H1 (cell line): ENCODE measurements around the gene NT5DC1. TPM values are rescaled to one million over a fixed set of nuclear protein-coding genes. Genes with fewer than 3 reads are reported as not detected.

ENCODE experiments used
- CTCF ChIA-PET: fragments of 300-600 bp; sonication (Branson Sonifier 250); formaldehyde crosslinking; loops from one replicate; lab custom pipeline; 2021; ENCODE audit not compliant: partially characterized antibody; lab: Charles Lee
- POLR2A ChIA-PET: fragments of 300-600 bp; sonication (Branson Sonifier 250); formaldehyde crosslinking; loops from one replicate; lab custom pipeline; 2021; ENCODE audit warnings: inconsistent platforms; ENCODE audit not compliant: partially characterized antibody; lab: Charles Lee
- DNase-seq, 2 experiments: peaks; one replicate each; pipeline versions ENCODE4 v3.0.0 to v3.0.0-alpha.2; 2010 to 2022; ENCODE audit warnings: low spot score in 2 of 2, low read depth in 1 of 2, mixed read lengths in 1 of 2
- FAIRE-seq: peaks from 2 replicates; lab custom pipeline; 2011; peaks lifted over from hg19 to GRCh38; lab: Jason Lieb, UNC
- H2AFZ ChIP-seq: 2 replicates; pipeline ENCODE4 v1.8.1; 2012; ENCODE audit warnings: low read length, inconsistent platforms
- H2AK5ac ChIP-seq: 2 replicates; pipeline ENCODE4 v1.6.1; 2013; ENCODE audit warnings: low read depth, low read length
- H2BK120ac ChIP-seq: replicated peaks from 2 replicates; pipeline ENCODE3; 2013; ENCODE audit warnings: low read depth, low read length, inconsistent platforms
- H2BK12ac ChIP-seq: 2 replicates; pipeline ENCODE4 v1.6.1; 2013; ENCODE audit warnings: low read depth, low read length
- H2BK15ac ChIP-seq: 2 replicates; pipeline ENCODE4 v1.6.1; 2013; ENCODE audit warnings: low read length
- H2BK20ac ChIP-seq: 2 replicates; pipeline ENCODE4 v1.6.1; 2013; ENCODE audit warnings: low read length
- H2BK5ac ChIP-seq: 2 replicates; pipeline ENCODE4 v1.6.1; 2013; ENCODE audit warnings: low read depth, low read length
- H3K14ac ChIP-seq: 2 replicates; pipeline ENCODE4 v1.6.1; 2013; ENCODE audit warnings: inconsistent platforms; ENCODE audit not compliant: insufficient read length
- H3K18ac ChIP-seq: 2 replicates; pipeline ENCODE4 v1.6.1; 2013; ENCODE audit warnings: low read length; ENCODE audit errors: extremely low read depth
- H3K23ac ChIP-seq: 2 replicates; pipeline ENCODE4 v1.6.1; 2013; ENCODE audit warnings: inconsistent platforms; ENCODE audit not compliant: insufficient read length
- H3K23me2 ChIP-seq: 2 replicates; pipeline ENCODE4 v1.6.1; 2013; ENCODE audit warnings: low read depth, low read length
- H3K27ac ChIP-seq: 2 replicates; pipeline ENCODE4 v1.6.1; 2011; ENCODE audit warnings: low read depth, low read length, inconsistent platforms
- H3K27me3 ChIP-seq, 4 experiments: replicated peaks in 1 of 4; 1 replicate in 1 of 4; 2 replicates in 3 of 4; pipeline versions ENCODE4 v1.6.1 to v1.8.1; 2011 to 2013; ENCODE audit warnings: low read length in 3 of 4, mild to moderate bottlenecking in 3 of 4, inconsistent platforms in 2 of 4, mixed read lengths in 2 of 4, moderate library complexity in 1 of 4; ENCODE audit not compliant: control insufficient read depth in 3 of 4, insufficient read depth in 3 of 4; ENCODE audit errors: extremely low read depth in 1 of 4
- H3K36me3 ChIP-seq, 4 experiments: 2 replicates each; pipeline versions ENCODE4 v1.6.1 to v1.8.1; 2011 to 2013; ENCODE audit warnings: mild to moderate bottlenecking in 4 of 4, low read length in 3 of 4, moderate library complexity in 2 of 4, control low read depth in 1 of 4, inconsistent platforms in 1 of 4; ENCODE audit not compliant: insufficient read depth in 4 of 4, control insufficient read depth in 2 of 4
- H3K4ac ChIP-seq: replicated peaks from 2 replicates; pipeline ENCODE3; 2013; ENCODE audit warnings: low read length, low read depth, mixed read lengths, inconsistent platforms; ENCODE audit not compliant: insufficient read length
- H3K4me1 ChIP-seq, 4 experiments: replicated peaks in 1 of 4; 1 replicate in 1 of 4; 2 replicates in 3 of 4; pipeline versions ENCODE4 v1.6.1 to v1.8.1; 2011 to 2013; ENCODE audit warnings: low read length in 3 of 4, inconsistent platforms in 2 of 4, mixed read lengths in 1 of 4; ENCODE audit not compliant: insufficient read depth in 4 of 4, control insufficient read depth in 3 of 4
- H3K4me2 ChIP-seq, 2 experiments: 2 replicates each; pipeline versions ENCODE4 v1.6.1 to v1.8.1; 2011 to 2013; ENCODE audit warnings: low read depth in 2 of 2, low read length in 2 of 2, control low read depth in 1 of 2, inconsistent platforms in 1 of 2, mild to moderate bottlenecking in 1 of 2; ENCODE audit not compliant: insufficient read depth in 1 of 2
- H3K4me3 ChIP-seq, 4 experiments: fragments of 200-600, 300-600 bp in 1 of 4; sonication (generic), shearing (Covaris generic), sonication (Bioruptor Twin) in 1 of 4; 2 replicates each; pipeline versions ENCODE4 v1.5.1 to v1.8.1; 2011 to 2016; ENCODE audit warnings: low read length in 4 of 4, low read depth in 3 of 4, control low read depth in 2 of 4, inconsistent platforms in 2 of 4, mild to moderate bottlenecking in 2 of 4, mixed read lengths in 1 of 4, moderate library complexity in 1 of 4; ENCODE audit not compliant: insufficient read depth in 2 of 4; ENCODE audit errors: extremely low read depth in 1 of 4
- H3K56ac ChIP-seq: replicated peaks from 2 replicates; pipeline ENCODE3; 2013; ENCODE audit warnings: low read depth, mild to moderate bottlenecking, mixed read lengths, low read length, inconsistent platforms; ENCODE audit not compliant: insufficient read length
- H3K79me1 ChIP-seq: 2 replicates; pipeline ENCODE4 v1.6.1; 2013; ENCODE audit warnings: low read depth, low read length, control low read depth
- H3K79me2 ChIP-seq, 2 experiments: 2 replicates each; pipeline versions ENCODE4 v1.6.1 to v1.8.1; 2012 to 2013; ENCODE audit warnings: low read length in 2 of 2, mild to moderate bottlenecking in 2 of 2, inconsistent platforms in 1 of 2; ENCODE audit not compliant: insufficient read depth in 2 of 2, control insufficient read depth in 1 of 2
- H3K9ac ChIP-seq, 4 experiments: replicated peaks in 1 of 4; 1 replicate in 1 of 4; 2 replicates in 3 of 4; pipeline versions ENCODE4 v1.6.1 to v1.8.1; 2011 to 2013; ENCODE audit warnings: low read depth in 3 of 4, low read length in 3 of 4, control low read depth in 2 of 4, mild to moderate bottlenecking in 2 of 4, moderate library complexity in 2 of 4, inconsistent platforms in 1 of 4; ENCODE audit errors: extremely low read depth in 1 of 4
- H3K9me3 ChIP-seq, 2 experiments: 2 replicates each; pipeline versions ENCODE4 v1.6.1 to v1.8.1; 2012 to 2013; ENCODE audit warnings: mild to moderate bottlenecking in 2 of 2, moderate library complexity in 2 of 2, control low read depth in 1 of 2, inconsistent platforms in 1 of 2, low read depth in 1 of 2, low read length in 1 of 2, mixed read lengths in 1 of 2; ENCODE audit not compliant: insufficient read depth in 2 of 2
- H4K20me1 ChIP-seq, 2 experiments: replicated peaks in 1 of 2; 2 replicates each; pipeline versions ENCODE3 to v1.8.1; 2011 to 2013; ENCODE audit warnings: inconsistent platforms in 2 of 2, low read length in 2 of 2, mild to moderate bottlenecking in 1 of 2; ENCODE audit not compliant: insufficient read depth in 2 of 2, control insufficient read depth in 1 of 2
- H4K5ac ChIP-seq: 2 replicates; pipeline ENCODE4 v1.6.1; 2013; ENCODE audit warnings: low read length, low read depth, mixed read lengths, inconsistent platforms; ENCODE audit not compliant: insufficient read length
- H4K8ac ChIP-seq: 2 replicates; pipeline ENCODE4 v1.8.0; 2013; ENCODE audit warnings: mild to moderate bottlenecking, moderate library complexity, low read length, inconsistent platforms; ENCODE audit not compliant: insufficient read depth; ENCODE audit errors: extremely low read depth
- H4K91ac ChIP-seq: replicated peaks from 2 replicates; pipeline ENCODE3; 2013; ENCODE audit warnings: low read length, mixed read lengths, inconsistent platforms; ENCODE audit not compliant: insufficient read length
- WGBS, 2 experiments: shearing (Covaris generic) in 1 of 2; methylation state at CpG; one replicate each; pipeline versions ENCODE4 v1.1.6 to v1.1.7; 2013 to 2015; ENCODE audit warnings: low lambda C conversion rate in 2 of 2, mixed read lengths in 2 of 2, inconsistent platforms in 1 of 2, low coverage in 1 of 2, missing lambda C conversion rate in 1 of 2; ENCODE audit not compliant: insufficient replicate concordance in 2 of 2, insufficient coverage in 1 of 2, insufficient read length in 1 of 2; ENCODE audit errors: extremely low coverage in 1 of 2, missing lambda C conversion rate in 1 of 2; 5-methylcytosine and 5-hydroxymethylcytosine counted together
- polyA plus RNA-seq, 7 experiments: library from polyadenylated mRNA; depleted of rRNA in 3 of 7; stranded (reverse) in 5 of 7; unstranded in 2 of 7; fragments of >200 nt in 5 of 7; fragments of 200-250 nt in 2 of 7; gene quantifications; 1 replicate in 5 of 7; 2 replicates in 1 of 7; 4 replicates in 1 of 7; pipeline versions ENCODE4 v1.2.1 to v1.2.3, GENCODE V29; 2011 to 2013; ENCODE audit warnings: missing spikeins in 2 of 7, mixed read lengths in 2 of 7
- total RNA-seq: library from RNA; stranded (reverse); fragmentation: NEBNext Ultra II Directional; extraction: Animal tissue kit (Norgen Biotek cat#: 25700); gene quantifications from 2 replicates; pipeline ENCODE4 v1.2.1, GENCODE V29; 2021

Gene NT5DC1
- total and polyA plus RNA-seq, 2 of the 8 experiments (the other 6 are each of a cell fraction or from before 2014, with no cell fraction given): 25.3 to 72.7 TPM

GRCh38 chr6:116120430-116120829 lies 19.8 kb downstream of the NT5DC1 start:
- ChIA-PET CTCF (interaction anchor here (0.9 to 2.1 kb wide), 2 partner anchors 9 to 10 kb away, joined by 3 to 9 read pairs; no protein-coding TSS in a partner anchor), POLR2A (interaction anchor here (0.6 to 0.9 kb wide), 2 partner anchors 11 to 1493 kb away, joined by 3 read pairs; no protein-coding TSS in a partner anchor)
- H3K79me2 ChIP-seq: no peaks in the 10 kb centered on the region
- H4K91ac ChIP-seq: no peak overlapping the region
- no peak overlapping the region for H4K5ac ChIP-seq
- H2BK120ac ChIP-seq: no peak overlapping the region
- H3K4me1 ChIP-seq: no peaks in the 10 kb centered on the region
- H3K9ac ChIP-seq: no peak overlapping the region
- no peak overlapping the region for H3K23ac ChIP-seq
- H3K14ac ChIP-seq: no peak overlapping the region
- FAIRE-seq (no peak), DNase-seq (no peak)
- H3K4ac ChIP-seq: no peak overlapping the region
- H2BK12ac ChIP-seq: no peak overlapping the region
- no peaks in the 10 kb centered on the region for H3K79me1 ChIP-seq
- no peaks in the 10 kb centered on the region for H4K20me1 ChIP-seq
- H4K8ac ChIP-seq: no peak overlapping the region
- H3K18ac ChIP-seq: no peak overlapping the region
- no peaks in the 10 kb centered on the region for H3K27me3 ChIP-seq
- H3K9me3 ChIP-seq: no peaks in the 10 kb centered on the region
- H3K56ac ChIP-seq: no peak overlapping the region
- no peak overlapping the region for H3K4me3 ChIP-seq
- peaks cover 0 to 40% (median 12%) of the 10 kb centered on the region in 4 experiments; a peak in 6 of 8 replicates for H3K36me3 ChIP-seq
- no peak overlapping the region for H3K27ac ChIP-seq
- no peak overlapping the region for H2BK20ac ChIP-seq
- H2BK15ac ChIP-seq: no peak overlapping the region
- no peak overlapping the region for H2BK5ac ChIP-seq
- no peak overlapping the region for H3K4me2 ChIP-seq
- no peaks in the 10 kb centered on the region for H3K23me2 ChIP-seq
- no peak overlapping the region for H2AFZ ChIP-seq
- H2AK5ac ChIP-seq: no peak overlapping the region
- 94% methylated on average over 3 of the region's 3 CpGs; no CpG with 5 or more reads in 1 of the 2 experiments for WGBS, 2 experiments
